CD4-positive, alpha-beta T cell treated with Interferon gamma for 1 hour (primary cell): Measurements from ENCODE around the gene PTP4A1.

Source experiments
- DNase-seq: peaks from one replicate; pipeline ENCODE4 v3.0.0-alpha.2; 2020

Gene PTP4A1

GRCh38 chr6:63558278-63558677, 14.0 kb upstream of the PTP4A1 start:
- DNase-seq = no peak

GRCh38 chr6:63560801-63561287, 11.4 kb upstream of the PTP4A1 start:
- DNase-seq = no peak

GRCh38 chr6:63561288-63561687, 11.0 kb upstream of the PTP4A1 start:
- DNase-seq = no peak

GRCh38 chr6:63563235-63563634, 9.0 kb upstream of the PTP4A1 start:
- DNase-seq = no peak

GRCh38 chr6:63565058-63565726, 7.1 kb upstream of the PTP4A1 start:
- no peak for DNase-seq

DNA sequence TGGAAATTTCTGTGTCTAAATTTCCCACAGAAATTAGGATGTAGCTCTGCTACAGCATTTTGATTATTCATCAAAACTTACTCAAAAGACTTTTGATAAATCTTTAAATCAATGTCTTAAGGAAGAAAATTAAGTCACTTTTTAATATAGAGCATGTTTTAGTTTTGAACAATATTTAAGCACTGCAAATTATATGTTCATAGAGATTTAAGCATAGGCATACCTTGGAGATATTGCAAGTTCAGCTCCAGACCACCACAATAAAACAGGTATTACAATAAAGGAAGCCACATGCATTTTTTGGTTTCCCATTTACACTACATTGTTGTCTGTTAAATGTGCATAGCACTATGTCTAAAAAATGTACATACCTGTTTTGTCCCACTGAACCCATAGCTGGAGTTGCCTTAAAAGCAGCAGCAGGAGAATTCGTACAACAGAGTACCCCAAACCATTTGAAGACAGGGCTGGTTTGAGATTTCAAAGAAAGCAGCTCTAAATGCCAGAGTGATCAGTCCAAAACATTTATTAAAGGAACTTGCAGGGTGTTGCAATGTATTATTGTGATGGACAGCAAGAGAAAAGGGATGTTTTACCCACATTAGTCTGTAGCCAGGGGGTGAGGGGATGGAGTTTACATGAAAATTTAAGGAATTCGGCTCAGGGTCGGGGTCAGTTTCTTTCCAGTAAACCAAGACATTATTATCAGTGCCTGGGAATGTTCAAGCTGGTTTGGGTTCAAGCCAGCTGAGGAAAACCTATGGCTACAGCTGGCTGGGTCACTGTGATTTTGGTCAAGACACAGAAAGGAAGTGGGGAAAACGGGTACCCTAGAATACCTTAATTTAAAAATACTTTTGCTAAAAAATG, 6.3 kb upstream of the PTP4A1 start:
- DNase-seq = no peak

DNA sequence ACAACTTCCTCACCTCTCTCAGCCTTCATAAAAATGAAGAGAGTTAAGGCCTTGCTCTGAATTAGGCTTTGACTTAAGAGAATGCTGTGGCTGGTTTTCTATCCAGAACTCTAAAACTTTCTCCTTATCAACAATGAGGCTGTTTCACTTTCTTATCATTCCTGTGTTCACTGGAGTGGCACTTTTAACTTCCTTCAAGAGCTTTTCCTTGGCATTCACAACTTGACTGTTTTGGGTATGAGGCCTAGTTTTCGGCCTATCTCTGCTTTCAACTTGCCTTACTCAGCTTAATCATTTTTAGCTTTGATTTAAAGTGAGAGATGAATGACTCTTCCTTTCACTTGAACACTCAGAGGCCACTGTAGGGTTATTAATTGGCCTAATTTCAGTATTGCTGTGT, 4.3 kb upstream of the PTP4A1 start:
- no peak for DNase-seq

GRCh38 chr6:63571361-63572043, 778 bp upstream of the PTP4A1 start:
- peak; percentile 52 for DNase-seq

GRCh38 chr6:63572747-63573075, 431 bp downstream of the PTP4A1 start:
- DNase-seq = no peak

- peak; percentile 71 for DNase-seq
These were observed 1.0 kb downstream of the PTP4A1 start for GRCh38 chr6:63573076-63573898.

DNA sequence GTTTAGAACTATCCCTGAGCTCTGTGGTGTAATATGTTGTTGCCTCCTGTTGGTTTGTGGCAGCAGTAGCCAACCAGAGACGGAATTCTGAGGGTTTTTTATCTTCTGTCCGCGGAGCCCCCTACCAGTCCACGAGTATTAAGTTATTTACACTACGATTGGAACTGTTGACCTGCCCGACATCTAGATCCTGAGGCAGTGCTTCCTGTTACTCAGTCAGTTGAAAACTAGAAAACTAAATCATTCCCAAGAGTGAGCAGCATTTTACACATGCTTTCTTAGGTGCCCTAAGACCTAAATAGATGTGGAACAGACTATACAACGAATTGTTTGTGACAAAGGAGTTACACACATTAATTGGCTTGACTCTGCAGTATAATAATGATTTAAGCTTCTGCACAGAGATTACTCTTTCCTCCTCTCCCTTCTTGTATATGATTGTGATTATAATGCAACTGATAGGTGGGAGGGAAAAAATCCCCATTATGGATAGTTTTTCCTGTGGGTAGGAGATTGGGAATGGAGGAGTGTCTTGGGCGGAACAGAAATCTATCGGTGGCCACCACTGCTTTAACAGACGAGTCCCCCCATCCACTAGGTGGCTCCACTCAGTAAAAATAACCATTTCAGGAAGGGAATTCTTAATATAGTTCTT, 1.7 kb downstream of the PTP4A1 start:
- peak; percentile 5 for DNase-seq

DNA sequence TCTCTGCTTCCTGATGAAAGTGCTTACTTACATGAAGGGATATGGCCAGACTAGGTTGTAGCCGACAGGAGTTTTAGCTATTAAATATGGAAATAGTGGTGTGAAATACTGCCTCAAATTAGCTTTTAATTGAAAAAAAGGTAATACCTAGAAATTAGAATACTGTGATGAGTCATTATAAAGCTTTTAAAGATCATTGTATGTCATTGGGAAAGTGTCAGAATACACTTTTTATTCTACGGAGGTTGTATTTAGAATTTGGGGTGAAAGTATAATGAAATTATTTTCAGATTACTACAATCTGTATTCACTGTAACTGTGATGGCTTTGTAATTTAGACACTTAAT, 2.2 kb downstream of the PTP4A1 start:
- DNase-seq = no peak

DNA sequence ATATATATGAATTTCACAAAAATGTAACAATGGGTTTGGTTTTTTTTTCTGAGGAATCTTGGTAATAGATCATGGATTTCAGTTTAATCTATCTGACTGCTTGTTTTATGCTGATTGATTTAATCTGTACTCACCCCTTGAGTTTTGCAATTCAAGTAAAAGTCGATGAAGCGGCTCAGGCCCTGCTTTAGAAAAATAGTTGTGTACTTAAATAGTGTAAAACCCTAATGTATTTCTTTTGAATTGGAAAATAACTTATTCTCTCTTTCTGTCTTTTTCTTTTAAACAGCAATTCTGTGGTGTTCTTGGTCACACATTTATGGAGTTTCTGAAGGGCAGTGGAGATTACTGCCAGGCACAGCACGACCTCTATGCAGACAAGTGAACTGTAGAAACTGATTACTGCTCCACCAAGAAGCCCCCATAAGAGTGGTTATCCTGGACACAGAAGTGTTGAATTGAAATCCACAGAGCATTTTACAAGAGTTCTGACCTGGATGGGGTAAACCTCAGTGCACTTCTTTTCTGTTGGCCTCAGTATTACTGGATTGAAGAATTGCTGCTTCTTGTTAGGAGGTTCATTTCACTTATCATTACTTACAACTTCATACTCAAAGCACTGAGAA, 4.0 kb downstream of the PTP4A1 start:
- no peak for DNase-seq

GRCh38 chr6:63576985-63577712, 4.9 kb downstream of the PTP4A1 start:
- no peak for DNase-seq

- DNase-seq = no peak
These were observed 6.5 kb downstream of the PTP4A1 start for GRCh38 chr6:63578757-63579156.

DNA sequence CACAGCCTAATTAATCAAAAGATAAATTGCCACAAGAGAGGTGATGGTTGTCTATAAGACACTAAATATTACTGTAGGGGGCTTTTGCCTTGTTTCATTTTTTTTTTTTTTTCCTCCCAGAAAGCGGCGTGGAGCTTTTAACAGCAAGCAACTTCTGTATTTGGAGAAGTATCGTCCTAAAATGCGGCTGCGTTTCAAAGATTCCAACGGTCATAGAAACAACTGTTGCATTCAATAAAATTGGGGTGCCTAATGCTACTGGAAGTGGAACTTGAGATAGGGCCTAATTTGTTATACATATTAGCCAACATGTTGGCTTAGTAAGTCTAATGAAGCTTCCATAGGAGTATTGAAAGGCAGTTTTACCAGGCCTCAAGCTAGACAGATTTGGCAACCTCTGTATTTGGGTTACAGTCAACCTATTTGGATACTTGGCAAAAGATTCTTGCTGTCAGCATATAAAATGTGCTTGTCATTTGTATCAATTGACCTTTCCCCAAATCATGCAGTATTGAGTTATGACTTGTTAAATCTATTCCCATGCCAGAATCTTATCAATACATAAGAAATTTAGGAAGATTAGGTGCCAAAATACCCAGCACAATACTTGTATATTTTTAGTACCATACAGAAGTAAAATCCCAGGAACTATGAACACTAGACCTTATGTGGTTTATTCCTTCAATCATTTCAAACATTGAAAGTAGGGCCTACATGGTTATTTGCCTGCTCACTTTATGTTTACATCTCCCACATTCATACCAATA, 7.8 kb downstream of the PTP4A1 start:
- no peak for DNase-seq

DNA sequence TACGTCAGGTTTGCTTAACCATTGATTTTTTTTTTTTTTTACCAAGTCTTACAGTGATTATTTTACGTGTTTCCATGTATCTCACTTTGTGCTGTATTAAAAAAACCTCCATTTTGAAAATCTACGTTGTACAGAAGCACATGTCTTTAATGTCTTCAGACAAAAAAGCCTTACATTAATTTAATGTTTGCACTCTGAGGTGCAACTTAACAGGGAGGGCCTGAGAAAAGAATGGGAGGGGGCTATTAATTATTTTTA, 8.4 kb downstream of the PTP4A1 start:
- no peak for DNase-seq

DNA sequence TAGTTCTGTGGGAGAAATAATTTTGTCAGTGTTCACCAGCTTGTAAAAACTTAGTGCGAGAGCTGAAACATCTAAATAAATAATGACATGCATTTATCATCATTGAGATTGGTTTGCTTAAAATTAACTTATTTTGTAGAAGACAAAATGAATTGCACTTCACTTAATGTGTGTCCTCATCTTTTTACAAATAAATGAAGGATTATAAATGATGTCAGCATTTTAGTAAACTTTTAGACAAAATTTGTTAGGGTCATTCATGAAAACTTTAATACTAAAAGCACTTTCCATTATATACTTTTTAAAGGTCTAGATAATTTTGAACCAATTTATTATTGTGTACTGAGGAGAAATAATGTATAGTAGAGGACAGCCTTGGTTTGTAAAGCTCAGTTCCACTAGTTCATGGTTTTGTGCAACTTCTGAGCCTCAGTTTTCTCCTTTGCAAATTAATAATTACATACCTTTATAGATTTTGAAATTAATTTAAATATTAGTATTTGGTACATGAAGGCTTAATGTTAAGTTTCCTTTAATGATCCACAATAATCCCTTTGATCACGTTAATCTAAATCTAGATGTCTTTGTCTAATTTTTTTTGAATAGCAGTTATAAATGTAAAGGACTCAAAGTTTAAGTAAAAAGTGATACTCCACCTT, 9.2 kb downstream of the PTP4A1 start:
- DNase-seq = no peak

DNA sequence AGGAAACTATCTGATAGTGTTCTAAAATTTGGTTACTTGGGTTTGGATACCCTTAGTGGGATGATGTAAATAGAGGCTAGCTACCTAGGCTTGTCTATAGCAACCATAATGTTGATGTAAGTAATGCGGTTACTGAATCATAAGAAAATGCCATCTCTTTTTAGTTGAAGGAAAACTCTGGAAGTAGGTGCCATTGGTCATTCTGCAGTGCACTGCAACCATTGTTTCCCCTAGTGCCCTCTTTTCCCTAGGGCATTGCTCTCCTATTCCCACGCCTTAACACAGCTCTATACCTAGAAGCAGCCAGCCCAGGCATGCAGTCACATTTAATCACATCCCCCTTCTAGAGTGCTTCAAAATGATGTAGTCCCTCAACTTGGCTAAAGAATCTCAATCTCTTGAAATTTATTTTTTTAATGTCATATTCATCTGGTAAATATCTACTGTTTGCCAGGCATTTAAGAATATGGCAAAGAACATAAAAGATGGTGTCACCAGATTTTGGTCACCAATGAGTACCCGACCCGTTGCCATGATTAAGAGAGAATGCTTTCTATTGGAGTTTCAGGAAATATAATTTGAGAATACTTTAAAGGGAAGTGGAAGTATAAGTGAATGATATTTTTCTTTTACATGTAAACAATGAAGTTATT, 10.4 kb downstream of the PTP4A1 start:
- DNase-seq = no peak

- DNase-seq = no peak
These were observed 11.8 kb downstream of the PTP4A1 start for GRCh38 chr6:63584125-63584514.
